DMS 273 (cell line): Measurements from ENCODE around the gene NFE2.
"Not testable (repeated sequence)": the region's sequence is repeated elsewhere in the genome, so short reads cannot be mapped to it uniquely, and the experiment has no call there.

ENCODE experiments used
- DNase-seq: peaks from one replicate; lab custom pipeline; 2025; ENCODE audit not compliant: unreplicated experiment; lab: John Stamatoyannopoulos, UW

Gene NFE2

DNA sequence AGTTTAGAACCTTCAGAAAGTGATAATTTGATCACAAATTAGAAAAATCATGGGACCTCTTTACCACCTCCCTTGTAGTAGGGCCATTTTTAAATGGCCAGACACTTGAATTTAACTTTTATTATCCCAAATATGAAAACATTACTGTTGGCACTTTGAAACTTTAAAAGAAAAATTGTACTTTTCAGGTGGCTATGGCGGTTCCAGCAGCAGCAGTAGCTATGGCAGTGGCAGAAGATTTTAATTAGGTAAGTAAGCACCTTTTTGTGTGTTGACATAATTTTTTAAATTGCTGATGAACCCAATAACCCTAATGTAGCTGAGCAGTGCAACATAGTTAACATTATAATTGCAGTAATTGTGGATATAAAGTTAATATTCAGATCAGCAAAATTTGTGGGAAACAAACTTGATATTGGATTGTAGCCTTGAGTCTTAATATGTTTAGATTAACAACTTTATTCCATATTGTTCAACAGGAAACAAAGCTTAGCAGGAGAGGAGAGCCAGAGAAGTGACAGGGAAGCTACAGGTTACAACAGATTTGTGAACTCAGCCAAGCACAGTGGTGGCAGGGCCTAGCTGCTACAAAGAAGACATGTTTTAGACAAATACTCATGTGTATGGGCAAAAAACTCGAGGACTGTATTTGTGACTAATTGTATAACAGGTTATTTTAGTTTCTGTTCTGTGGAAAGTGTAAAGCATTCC lies 16.6 kb downstream of the NFE2 start:
- DNase-seq = not testable (repeated sequence)

- DNase-seq = peak; percentile 22
These were observed 17.7 kb downstream of the NFE2 start for GRCh38 chr12:54282949-54283593.

GRCh38 chr12:54281694-54282093 lies 19.1 kb downstream of the NFE2 start:
- not testable (repeated sequence) for DNase-seq

GRCh38 chr12:54281261-54281638 lies 19.6 kb downstream of the NFE2 start:
- not testable (repeated sequence) for DNase-seq

DNA sequence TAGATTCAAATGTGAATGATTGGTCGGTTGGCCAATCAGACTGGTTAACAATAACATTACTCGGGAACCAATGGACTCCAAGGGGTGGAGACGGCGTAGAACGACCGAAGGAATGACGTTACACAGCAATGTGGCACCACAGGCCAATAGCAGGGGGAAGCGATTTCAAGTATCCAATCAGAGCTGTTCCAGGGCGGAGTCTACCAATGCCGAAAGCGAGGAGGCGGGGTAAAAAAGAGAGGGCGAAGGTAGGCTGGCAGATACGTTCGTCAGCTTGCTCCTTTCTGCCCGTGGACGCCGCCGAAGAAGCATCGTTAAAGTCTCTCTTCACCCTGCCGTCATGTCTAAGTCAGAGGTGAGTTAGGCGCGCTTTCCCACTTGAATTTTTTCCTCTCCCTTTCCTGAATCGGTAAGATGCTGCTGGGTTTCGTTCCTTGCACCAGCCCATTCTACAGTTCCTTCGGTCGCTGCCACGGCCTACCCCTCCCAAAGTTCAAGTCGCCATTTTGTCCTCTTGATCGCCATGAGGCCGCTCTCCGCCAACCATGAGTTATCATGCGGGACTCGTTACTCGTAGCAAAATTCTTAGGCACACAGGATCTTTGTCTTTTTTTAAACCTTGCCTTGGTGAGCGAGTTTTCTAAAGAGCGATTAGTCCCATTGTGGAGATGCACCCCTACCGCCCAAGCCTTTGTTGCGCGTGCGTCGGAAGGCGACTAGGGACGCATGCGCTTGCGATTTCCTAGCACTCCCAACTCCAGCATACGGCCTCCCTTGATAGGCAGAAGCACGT lies 20.2 kb downstream of the NFE2 start, which contains the start of gene HNRNPA1:
Gene HNRNPA1, plus strand, starts transcription at position 259 of the 793 bp plus-strand sequence. Its CDS starts 82 bp downstream, at position 341.
- peak; percentile 98 for DNase-seq

DNA sequence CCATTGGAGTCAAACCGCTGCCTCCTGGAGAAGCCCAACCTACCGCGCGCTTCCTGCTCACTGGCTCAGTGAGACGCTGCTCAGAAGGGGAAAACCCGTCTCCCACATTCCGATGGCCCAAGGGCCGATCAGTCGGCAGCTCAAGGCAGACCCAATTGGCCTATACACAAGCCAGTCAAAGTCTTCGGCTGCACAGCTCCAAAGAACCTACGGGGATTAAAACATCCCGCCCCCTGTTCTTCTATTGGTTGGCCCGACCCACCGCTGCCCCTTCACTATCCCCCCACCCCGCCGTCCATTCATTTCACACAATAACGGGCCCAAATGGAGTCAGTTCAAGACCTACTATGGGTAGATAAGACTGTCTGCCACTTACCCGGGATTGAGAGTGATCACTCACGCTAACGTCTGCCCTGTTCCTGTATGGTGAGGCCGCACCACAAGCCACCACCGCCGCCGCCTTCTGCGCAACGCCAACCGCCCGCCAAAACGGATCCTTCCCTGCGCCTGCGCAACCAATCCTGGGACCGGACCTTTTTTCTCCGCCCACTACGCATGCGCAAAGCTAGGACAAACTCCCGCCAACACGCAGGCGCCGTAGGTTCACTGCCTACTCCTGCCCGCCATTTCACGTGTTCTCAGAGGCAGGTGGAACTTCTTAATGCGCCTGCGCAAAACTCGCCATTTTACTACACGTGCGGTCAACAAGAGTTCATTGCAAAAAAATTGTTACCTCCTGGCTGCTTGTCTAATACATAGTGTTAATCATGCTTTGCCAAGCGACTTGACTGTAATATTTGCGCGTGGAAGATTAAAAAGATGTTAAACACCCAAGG lies 21.0 kb downstream of the NFE2 start, which contains the start of gene CBX5:
Gene CBX5, minus strand, starts transcription at position 491 of the 836 bp plus-strand sequence. CDS start 22,472 bp downstream, outside the sequence.
- DNase-seq = peak; percentile 98

DNA sequence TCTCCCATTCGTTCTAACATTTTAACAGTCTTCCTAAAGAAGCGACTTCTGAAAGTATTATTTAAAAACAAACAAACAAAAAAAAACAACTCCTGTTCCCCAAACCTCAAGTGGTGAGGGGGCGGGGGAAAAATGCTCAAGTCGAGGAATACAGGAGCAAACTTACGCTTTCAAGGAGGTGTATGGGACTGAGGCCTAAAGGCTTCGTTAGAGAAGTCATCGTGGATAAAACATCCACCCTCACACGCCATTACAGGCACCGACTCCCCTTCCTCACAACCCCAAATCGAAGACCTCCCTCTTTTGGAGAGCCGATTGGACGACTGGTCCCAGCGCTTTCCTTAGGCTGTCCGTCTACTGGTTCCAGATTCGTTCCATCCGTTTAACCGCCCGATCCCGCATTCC lies 21.6 kb downstream of the NFE2 start:
- no peak for DNase-seq

GRCh38 chr12:54277823-54278276 lies 23.0 kb downstream of the NFE2 start:
- peak; percentile 18 for DNase-seq

- no peak for DNase-seq
These were observed 24.4 kb downstream of the NFE2 start for GRCh38 chr12:54276368-54276767.

- DNase-seq = no peak
These were observed 26.8 kb downstream of the NFE2 start for GRCh38 chr12:54273981-54274380.

DNA sequence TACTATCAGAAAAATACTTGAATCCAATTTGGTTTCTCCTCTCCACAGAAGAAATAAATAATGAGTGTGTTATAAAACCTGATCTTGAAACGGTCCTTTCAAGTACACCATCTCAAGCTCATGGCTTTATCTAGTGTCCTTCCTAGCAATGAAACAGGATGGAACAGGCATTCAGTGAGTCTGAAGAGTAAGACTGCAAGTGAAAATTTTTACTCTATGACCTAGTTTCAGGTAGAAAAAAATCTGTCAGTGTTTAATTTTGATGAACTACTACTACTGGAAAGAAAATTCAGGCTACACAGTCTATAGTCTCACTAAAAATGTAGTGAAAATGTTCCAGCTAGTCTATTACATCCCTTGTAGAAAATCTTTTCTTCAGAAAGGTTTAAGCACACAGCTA lies 28.6 kb downstream of the NFE2 start:
- no peak for DNase-seq

DNA sequence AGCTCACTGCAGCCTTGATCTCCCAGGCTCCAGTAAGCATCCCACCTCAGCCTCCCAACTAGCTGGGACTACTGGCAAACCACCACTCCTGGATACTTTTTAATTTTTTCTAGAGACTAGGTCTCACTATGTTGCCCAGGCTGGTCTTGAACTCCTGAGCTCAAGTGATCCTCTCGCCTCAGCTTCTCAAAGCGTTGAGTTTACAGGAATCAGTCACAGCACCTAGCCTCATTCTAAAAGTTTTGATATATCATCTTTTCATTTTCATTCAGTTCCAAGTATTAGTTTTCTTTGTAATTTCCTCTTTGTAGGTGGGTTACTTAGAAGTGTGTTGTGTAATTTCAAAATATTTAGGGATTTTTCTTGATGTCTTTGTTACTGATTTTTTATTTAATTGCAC lies 30.5 kb downstream of the NFE2 start:
- DNase-seq = no peak

GRCh38 chr12:54266852-54267251 lies 34.0 kb downstream of the NFE2 start:
- DNase-seq = peak; percentile 28

DNA sequence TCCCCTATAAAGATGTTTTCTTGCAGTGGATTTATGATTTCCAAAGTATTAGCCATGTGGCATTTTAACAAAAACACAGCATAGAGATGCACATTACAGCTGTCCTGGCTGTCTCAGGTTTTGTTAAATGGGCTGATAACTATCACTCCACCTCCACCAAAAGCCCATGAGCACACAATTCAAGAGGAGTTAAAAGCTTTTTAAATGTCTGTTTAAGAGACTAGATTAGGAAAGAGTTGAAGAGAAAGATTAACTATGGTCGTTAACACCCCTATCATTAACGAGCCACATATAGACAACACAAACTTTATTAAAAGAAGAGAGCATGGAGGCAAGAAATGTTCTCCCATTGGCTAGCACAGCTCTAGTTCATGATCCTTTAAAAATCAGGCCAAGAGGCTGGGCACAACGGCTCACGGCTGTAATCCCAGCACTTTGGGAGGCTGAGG lies 35.4 kb downstream of the NFE2 start:
- no peak for DNase-seq

- peak; percentile 28 for DNase-seq
These were observed 38.4 kb downstream of the NFE2 start for GRCh38 chr12:54262403-54262925.

- DNase-seq = no peak
These were observed 38.9 kb downstream of the NFE2 start for GRCh38 chr12:54261815-54262402.

- DNase-seq = peak; percentile 96
These were observed 41.4 kb downstream of the NFE2 start for GRCh38 chr12:54259194-54260011.

DNA sequence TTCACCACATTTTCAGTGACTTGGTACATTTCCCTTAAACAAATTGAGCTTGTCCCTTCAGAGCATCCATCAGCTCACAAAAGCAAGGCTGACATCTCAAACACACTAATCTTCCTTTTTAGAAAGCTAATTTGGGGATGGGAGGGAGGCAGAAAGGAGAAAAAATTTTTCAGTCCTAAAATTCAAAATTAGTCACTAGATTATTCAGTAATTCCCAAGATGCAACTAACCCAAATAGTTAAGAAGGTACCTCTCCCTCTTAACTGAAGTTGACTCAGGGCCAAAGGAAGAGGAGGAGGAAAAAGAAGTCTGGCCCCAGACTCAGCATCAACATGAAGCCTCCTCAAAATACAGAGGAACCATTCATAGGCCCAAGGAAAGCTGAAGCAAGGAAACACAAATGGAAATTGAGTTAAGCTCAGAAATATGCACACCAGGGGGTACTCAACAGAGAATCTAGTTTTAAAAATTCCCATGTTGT lies 42.6 kb downstream of the NFE2 start:
- no peak for DNase-seq

DNA sequence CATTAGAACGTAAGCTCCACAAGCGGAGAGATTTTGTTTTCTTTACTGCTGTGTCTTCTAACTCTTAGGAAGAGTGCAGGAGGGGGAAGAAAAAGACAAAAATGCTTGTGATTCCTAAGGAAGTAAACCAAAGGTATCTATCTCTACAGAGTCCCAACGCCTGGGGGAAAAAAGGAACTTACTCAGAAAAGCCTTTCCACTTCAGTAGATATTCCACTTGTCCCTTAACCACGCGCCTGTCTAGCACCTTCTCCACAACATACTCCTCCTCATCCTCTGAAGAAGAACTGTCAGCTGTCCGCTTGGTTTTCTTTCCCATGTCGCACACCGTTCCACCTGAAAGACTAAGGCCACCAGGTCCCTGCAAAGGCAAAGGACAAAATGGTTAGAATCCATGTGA lies 43.5 kb downstream of the NFE2 start:
- DNase-seq = no peak
